NOMO-1 treated with dmso at 0.1 percent for 144 hours (cell line): Measurements from ENCODE around the gene FAM171A1.
"Not testable (repeated sequence)": the region's sequence is repeated elsewhere in the genome, so short reads cannot be mapped to it uniquely, and the experiment has no call there.

Experiments
- DNase-seq: peaks from one replicate; lab custom pipeline; 2025; ENCODE audit not compliant: unreplicated experiment; lab: John Stamatoyannopoulos, UW

Gene FAM171A1

DNA sequence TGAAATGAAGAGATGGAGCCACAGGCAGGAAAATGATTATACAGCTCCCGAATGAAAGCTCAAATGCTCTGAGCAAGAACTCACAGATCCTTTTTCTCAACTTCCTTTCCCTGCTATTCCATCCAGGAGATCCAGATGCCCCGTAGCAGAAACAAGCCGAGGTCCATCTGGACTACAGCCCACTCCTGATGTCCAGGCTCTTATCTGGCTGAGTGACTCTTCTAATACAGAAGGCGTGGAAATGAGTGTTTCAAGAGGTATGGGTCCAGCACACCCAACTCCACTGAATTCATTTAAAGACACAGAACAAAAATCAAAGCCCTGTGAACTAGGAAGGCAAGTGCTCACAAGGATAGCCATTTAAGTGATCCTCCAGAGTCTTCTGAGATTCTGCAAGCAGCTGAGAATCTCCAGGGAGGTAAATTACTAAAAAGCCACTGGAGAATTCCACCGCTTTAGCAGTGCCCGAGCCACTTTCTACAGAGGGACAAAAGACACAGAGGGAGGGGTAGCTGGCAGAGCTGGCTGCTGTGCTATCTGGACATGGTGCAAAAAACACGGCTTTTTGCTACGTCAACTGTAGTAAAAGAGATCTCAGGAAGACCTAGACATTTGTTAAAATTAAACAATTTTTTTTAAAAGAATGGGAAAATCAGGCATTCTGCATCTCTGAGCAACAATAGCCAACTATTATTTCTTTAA, 24.5 kb downstream of the FAM171A1 start:
- DNase-seq: no peak

DNA sequence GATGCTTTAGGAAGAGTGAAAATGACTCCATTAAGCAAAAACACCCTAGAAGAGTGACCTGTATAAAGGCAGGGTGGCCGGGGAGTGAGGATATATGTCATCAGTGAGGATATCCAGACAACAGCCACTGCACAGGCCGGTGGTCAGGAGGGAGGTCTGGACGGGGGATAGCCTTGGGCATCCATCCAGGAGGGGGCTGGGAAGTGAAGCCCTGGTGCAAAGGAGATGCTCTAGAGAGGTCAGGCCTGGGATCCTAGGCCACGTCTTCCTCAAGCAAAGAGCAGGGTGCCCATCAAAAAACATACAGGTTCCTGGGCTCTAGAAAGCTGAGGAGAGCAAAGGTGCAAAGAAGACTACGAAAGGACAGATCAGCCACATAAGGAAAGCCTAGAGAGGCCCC, 25.6 kb downstream of the FAM171A1 start:
- DNase-seq: no peak

DNA sequence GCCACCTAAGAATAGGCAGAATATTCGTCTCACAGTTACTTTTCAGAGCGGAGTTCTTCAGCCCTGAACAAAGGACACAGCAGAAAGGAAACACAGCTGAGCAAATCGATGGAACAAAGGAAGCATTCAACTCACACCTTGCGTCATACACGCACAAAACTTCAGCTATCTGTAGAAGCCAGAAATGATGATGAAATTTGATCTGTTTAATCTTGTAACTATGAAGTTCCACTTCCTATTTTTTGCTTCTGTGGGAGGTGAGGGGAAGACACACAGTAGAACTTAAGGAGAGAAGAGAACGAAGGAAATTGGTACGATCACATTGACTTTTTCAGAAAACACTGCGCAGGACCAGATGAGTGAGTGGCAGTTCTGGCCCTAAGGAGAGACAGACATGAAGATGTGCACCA, 26.2 kb downstream of the FAM171A1 start:
- peak; percentile 90 for DNase-seq

DNA sequence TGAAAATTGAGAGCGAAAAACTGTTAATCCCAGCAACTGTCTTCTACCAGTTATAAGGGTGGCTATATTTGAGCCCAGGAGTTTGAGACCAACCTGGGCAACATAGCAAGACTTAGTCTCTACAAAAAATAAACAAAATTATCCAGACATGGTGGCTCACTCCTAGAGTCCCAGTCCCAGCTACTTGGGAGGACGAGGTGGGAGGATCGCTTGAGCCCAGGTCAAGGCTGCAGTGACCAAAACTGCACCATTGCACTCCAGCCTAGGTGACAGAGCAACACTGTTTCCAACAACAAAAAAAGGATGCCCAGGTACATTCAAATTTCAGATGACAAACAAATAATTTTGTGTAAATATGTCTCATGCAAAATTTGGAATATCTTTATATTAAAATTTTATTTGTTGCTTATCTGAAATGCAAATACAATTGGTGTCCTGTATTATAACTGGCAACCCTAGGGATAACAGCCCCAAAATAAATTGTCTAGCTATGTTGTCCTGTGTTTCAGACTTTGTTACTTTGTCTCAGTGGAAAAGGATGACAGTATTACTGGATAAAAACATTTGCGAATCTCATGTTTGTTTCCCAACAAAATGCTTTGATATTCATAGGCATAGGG, 26.7 kb downstream of the FAM171A1 start:
- DNase-seq: no peak

DNA sequence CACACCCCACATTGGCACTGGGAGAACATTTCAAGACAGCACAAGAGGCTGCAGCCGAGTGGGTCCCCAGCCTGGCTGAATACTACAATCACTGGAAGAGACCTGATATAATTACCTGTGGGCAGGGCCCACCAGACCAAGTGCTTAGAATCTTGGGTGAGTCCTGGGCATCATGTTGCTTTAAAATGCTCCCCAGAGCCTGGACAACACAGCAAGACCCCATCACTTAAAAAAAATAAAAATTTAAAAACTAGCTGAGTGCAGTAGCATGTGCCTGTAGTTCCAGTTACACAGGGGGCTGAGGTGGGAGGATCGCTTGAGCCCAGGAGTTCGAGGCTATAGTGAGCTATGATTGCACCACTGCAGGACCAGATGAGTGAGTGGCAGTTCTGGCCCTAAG, 28.1 kb downstream of the FAM171A1 start:
- no peak for DNase-seq

DNA sequence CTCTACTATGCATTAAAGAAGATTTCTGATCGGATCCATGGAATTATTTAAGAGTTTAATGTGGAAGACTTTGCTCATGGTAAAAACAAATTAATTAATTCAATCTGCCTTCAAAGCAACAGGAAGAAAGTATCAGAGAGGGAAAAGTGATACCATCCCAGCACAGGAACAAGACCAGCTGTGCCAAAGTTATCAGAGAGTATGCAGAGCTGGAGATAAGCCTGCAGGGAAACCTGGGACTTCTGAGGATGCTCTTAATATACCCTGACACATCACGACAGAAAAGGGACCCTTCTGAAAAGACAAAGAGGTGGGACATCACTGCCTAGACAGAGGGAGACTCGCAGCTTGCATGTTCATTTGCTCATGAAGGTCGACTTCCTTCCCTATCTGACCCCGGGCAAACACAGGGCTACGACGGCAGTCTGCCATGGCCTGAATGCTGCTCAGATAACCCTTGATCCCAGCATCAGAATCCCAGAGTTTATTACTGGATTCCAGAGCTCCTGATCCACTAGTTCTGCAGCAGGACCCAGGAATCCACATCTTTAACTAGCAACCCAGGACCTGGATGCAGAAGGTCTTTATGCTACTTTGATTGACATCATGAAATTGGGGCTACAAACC, 29.5 kb downstream of the FAM171A1 start:
- no peak for DNase-seq

DNA sequence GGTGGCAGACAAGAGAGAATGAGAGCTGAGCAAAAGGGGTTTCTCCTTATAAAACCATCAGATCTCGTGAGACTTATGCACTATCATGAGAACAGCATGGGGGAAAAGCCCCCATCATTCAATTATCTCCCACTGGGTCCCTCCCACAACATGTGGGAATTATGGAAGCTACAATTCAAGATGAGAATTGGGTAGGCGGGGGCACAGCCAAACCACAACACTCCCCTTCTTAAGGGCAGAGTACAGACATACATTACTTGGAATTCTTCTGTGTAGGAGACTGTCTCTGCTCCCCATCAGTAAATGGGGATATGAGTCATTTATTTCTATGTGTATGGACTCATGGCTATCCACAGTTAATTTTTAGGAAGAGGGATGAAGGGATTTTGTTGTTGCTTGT, 31.2 kb downstream of the FAM171A1 start:
- no peak for DNase-seq

DNA sequence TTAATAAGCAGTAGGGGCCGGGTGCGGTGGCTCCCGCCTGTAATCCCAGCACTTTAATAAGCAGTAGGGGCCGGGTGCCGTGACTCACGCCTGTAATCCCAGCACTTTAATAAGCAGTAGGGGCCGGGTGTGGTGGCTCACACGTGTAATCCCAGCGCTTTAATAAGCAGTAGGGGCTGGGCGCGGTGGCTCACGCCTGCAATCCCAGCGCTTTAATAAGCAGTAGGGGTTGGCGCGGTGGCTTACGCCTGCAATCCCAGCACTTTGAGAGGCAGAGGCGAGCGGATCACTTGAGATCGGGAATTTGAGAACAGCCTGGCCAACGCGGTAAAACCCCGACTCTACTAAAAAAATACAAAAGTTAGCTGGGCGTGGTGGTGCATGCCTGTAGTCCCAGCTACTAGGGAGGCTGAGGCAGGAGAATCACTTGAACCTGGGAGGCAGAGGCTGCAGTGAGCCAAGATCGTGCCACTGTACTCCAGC, 33.6 kb downstream of the FAM171A1 start:
- DNase-seq: not testable (repeated sequence)

DNA sequence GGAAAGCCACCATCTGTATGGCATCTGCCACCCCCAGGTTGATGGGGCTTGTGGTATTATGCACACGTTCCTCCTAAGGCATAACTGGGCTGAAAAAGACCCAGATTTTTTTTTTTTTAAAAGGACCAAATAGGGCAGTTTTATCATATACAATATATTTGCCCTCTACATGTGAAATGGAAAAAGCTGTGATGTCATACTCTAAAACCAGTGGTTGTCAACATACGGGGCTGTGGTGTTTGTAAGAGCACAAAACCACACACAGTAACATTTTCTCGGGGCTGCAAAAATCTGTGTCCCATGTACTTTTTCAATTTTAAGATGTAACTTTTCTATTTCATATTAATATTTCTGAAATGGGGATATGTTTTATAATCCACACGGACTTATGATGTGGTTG, 34.9 kb downstream of the FAM171A1 start:
- no peak for DNase-seq

DNA sequence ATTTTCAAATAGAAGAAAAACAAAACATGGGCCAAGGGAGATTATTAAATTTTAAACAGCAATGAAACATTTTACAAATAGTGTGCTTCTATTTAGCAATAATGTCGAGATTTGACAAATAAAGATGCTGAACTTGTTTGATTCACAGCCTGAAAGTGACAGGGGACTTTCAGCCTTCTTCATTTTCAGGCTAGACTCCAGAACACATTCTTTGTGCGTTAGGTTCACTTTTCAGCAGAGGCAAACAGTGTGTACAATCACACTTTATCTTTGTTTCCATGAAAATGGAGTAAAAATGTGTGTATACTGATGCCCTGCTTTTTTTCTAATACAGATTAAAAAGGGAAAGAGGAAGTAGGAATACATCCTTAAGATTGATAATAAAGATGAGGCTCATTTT, 35.6 kb downstream of the FAM171A1 start:
- no peak for DNase-seq

DNA sequence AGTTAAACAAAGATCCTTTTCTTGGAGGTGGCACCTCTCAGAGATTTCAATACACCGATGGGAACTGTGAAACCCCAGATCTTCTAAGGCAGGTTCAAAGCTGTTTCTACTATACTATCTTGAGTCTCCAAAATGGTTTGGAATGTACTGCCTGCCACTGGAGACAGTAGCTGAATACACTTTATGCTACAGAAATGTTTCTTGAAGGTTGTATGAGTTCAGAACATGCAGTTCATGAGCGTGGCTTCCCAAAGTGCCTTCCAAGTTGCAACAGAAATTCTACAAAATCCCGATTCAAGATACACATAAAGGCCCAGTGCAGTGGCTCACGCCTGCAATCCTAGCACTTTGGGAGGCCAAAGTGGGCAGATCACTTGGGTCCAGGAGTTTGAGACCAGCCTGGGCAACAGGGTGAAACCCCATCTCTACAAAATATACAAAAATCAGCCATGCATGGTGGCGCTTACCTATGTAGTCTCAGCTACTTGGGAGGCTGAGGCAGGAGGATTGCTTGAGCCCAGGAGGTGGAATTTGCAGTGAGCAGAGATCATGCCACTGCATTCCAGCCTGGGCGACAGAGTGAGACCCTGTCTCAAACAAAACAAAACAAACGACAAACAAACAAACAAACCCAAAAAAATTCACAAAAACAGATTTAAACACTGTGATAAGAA, 36.3 kb downstream of the FAM171A1 start:
- no peak for DNase-seq

DNA sequence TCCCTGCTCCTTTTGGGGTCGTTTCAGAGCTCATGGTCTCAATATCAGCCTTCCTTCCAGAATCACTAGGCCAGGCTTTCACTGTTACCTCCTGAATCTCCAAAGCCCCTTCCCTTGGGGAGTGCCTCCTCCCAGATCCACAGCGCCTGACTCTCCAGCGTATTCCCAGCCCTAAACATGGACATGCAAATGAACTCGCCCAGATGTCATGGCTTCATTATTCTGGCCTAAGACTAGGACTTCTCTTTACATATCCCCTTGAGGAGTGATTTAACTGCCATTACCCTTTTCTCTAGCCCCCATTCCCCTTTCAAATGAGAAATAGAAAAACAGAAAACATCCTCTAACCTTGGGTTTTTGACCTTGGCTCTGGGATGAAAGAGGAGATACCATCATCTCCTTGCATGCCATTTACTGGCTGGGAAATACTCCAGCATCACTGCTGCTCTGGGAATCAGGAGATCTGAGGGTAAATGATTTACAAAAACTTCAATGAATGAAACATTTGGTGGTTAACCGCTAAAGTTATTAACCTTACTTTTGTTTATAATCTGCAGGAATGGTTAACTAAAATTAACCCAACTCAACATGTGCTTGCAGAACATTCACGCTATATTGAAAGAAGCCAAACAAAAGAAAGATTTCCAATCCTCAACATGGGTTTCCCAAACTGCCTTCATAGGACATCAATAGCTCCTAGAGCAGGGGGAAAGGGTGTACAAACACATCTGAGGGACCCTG, 37.0 kb downstream of the FAM171A1 start:
- DNase-seq: no peak

DNA sequence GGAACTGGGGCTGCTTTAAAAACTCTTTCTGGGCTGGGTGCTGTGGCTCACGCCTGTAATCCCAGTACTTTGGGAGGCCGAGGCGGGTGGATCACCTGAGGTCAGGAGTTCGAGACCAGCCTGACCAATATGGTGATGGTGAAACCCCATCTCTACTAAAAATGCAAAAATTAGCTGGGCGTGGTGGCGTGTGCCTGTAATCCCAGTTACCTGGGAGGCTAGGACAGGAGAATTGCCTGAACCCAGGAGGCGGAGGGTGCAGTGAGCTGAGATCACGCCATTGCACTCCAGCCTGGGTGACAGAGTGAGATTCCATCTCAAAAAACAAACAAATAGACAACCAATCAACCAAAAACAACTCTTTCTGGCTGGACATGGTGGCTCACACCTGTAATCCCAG, 37.9 kb downstream of the FAM171A1 start:
- not testable (repeated sequence) for DNase-seq

DNA sequence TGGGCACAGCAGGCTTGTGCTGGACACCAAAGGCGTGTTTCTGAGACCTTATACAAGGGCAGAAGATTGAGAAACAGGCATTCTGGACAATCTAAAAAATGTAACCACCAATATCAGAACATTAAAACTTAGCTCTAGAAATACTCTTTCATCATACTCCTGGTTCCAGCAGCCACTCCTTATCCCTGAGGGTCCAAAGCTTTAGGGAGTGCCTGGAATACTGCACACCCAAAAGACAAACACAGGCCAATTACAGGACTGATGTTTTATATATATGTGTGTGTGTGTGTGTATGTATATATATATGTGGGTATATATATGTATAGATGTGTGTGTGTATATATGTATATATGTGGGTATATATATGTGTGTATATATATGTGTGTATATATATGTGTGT, 39.6 kb downstream of the FAM171A1 start:
- no peak for DNase-seq

DNA sequence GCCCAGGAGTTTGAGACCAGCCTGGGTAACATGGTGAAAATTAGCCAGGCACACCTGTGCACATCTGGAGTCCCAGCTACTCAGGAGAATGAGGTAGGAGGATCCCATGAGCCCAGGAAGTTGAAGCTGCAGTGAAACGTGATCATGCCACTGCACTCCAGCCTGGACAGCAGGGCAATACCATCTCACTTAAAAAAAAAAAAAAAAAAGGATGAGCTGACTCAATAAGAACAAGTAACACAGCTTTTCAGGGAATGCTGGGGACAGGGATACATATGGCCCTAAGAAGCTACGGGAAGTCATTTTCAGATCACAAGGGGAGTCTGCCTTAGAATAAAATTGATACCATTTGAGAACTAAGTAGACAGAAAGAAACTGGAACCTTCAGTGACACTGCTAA, 41.7 kb downstream of the FAM171A1 start:
- no peak for DNase-seq

DNA sequence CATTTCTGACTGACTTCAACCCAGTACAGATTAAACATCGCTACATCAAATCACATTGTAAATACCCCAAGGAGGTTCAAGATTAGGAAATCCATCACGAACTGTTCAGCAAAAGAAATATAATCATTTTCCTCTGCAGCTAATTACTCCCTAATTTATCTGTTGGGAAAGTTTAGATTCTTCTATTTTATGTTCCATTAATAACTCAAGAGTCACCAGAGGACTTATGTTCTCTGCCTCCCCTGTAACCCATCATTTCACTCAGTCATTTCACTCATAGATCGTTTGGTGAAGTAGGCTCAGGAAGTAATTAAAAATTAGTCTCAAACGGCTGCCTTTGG, 45.2 kb downstream of the FAM171A1 start:
- no peak for DNase-seq

DNA sequence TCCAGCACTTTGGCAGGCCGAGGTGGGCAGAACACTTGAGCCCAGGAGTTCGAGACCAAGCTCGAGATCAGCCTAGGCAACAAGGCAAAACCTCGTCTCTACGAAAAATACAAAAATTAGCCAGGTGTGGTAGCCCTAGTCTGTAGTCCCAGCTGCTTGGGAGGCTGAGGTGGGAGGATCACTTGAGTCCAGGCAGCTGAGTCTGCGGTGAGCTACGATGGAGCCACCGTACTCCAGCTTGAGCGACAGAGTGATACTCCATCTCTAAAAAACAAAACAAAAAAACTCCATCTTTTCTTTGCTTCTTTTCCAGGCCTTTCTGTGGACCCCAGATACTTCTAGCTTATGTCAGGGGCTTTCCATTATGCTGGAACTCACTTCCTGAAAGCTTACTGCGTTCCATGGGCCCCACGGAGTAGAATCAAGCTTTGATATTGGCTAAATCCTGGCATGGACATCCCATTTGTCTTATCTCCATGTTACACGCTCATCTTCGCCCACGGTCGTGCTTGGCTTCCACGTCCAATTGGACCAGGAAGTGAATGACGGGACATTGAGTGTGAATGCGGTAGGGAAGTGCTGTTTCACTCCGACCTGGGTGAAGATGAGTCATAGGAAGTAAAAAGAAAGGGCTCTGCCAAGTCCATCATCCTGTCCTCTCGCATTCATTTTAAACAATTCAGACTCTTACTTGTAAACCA, 45.7 kb downstream of the FAM171A1 start:
- no peak for DNase-seq

DNA sequence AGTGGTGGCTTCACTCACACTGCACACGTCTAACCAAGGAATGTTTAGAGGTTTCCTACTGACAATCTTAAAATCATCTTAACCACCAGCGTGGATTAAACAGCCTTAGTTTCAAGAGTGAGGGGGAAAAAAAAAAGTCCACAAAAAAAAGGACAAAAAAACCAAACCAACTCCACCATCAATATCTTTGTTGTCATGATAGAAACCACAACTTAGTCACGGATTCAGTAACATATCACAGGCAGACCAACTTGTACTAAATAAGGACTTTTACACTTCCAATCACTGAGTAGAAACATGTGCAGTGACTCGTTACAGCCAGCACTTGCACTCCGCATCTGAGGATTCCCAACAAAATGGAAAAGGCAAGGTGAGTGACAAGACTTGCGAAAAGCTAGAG, 46.5 kb downstream of the FAM171A1 start:
- DNase-seq: no peak

DNA sequence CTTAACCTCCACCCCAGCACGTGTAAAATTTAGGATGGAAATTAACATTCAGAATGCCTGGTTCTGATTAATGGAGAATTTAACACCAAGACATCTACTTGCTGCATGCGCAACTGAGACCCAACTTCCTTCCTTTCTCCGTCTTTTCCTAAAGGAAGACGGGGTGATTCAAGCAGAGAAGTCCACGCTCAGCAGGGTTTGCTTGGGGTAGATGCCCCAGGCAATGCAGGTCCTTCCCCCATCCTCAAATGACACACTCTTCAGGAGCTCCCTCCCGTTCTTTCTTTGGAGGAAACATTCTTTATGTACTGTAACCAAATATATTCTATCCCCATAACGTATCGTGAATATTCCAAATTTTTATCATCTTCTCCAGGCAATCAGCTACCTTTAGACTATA, 47.0 kb downstream of the FAM171A1 start:
- DNase-seq: no peak

DNA sequence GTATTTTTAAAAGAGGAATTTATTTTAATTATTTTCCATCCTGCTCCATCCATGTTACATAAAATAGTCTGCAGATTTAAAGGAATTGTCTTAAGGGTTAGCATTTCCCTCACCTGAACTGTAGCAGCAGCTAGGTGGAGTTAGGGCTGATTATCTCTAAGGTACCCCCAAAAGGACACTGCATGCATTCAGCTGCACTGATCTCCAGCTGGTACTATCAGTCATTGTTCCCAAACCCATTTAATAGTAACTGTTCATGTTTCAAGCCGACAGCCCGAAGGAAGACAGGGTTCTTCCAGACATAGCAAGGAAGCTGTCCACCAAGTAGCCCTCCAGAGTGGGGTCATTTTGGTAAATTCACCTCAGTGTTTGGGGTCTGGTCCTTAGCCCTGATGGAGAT, 48.7 kb downstream of the FAM171A1 start:
- DNase-seq: no peak
